ENCODE measurements around the gene IFT74. TPM values are rescaled to one million over a fixed set of nuclear protein-coding genes. Genes with fewer than 3 reads are reported as not detected.

Gene IFT74
- total RNA-seq, result 25.1 and 26.0 TPM in 2 replicates
- long read RNA-seq, transcript IFT74-201 (20 exons, 2,160 nt), result major isoform, 8 of 36 reads
- long read RNA-seq, partial matches to known transcripts, result 15 of 36 reads
- long read RNA-seq, other reads (novel, unspliced or antisense), result 10 of 36 reads

GRCh38 chr9:26955921-26956859 is at the start of gene IFT74:
IFT74 (plus strand) TSS chr9:26956412; CDS start chr9:26961968, 5,556 bp downstream.
- peak; percentile 92 for DNase-seq (ENCODE audit: low spot score, unreplicated experiment)
- H3K9me3 Mint-ChIP-seq (ENCODE audit: low read depth), result no peaks in the 10 kb centered on the region
- H3K27ac Mint-ChIP-seq, result peak within 1 kb of the TSS; percentile 100
- peaks cover 16% of the 10 kb centered on the region for H3K4me1 Mint-ChIP-seq (ENCODE audit: low read depth)
- peak within 1 kb of the TSS; percentile 94 for H3K4me3 Mint-ChIP-seq (ENCODE audit: low read depth)
- H3K36me3 Mint-ChIP-seq (ENCODE audit: insufficient read depth), result no peaks in the 10 kb centered on the region
- no peak for TF ChIP-seq CTCF (IDR thresholded peaks at IDR 0.05; ENCODE audit: unreplicated experiment)
- H3K27me3 Mint-ChIP-seq, result no peaks in the 10 kb centered on the region

- Mint-ChIP-seq H3K27ac (no peak overlapping the region), H3K9me3 (ENCODE audit: low read depth) (no peaks in the 10 kb centered on the region), H3K4me3 (ENCODE audit: low read depth) (no peak overlapping the region), H3K4me1 (ENCODE audit: low read depth) (no peaks in the 10 kb centered on the region), H3K36me3 (ENCODE audit: insufficient read depth) (peaks cover 20% of the 10 kb centered on the region), H3K27me3 (no peaks in the 10 kb centered on the region)
- no peak for DNase-seq (ENCODE audit: low spot score, unreplicated experiment)
- no peak for TF ChIP-seq CTCF (IDR thresholded peaks at IDR 0.05; ENCODE audit: unreplicated experiment)
These were observed 43.0 kb upstream of the IFT74 start for GRCh38 chr9:26913138-26913668.

- Mint-ChIP-seq H3K9me3 (ENCODE audit: low read depth) (no peaks in the 10 kb centered on the region), H3K36me3 (ENCODE audit: insufficient read depth) (peaks cover 27% of the 10 kb centered on the region)
These were observed 36.5 kb upstream of the IFT74 start for GRCh38 chr9:26919698-26920097.

GRCh38 chr9:26925609-26926008 is 30.6 kb upstream of the IFT74 start:
- TF ChIP-seq CTCF (IDR thresholded peaks at IDR 0.05; ENCODE audit: unreplicated experiment), result no peak
- H3K27ac Mint-ChIP-seq, result peak overlapping the region; percentile 14
- peaks cover 1% of the 10 kb centered on the region for H3K4me1 Mint-ChIP-seq (ENCODE audit: low read depth)
- H3K4me3 Mint-ChIP-seq (ENCODE audit: low read depth), result no peak overlapping the region
- no peaks in the 10 kb centered on the region for H3K9me3 Mint-ChIP-seq (ENCODE audit: low read depth)
- H3K36me3 Mint-ChIP-seq (ENCODE audit: insufficient read depth), result peaks cover 19% of the 10 kb centered on the region
- DNase-seq (ENCODE audit: low spot score, unreplicated experiment), result no peak
- H3K27me3 Mint-ChIP-seq, result no peaks in the 10 kb centered on the region

More at GRCh38 chr9:26919698-26920097, 36.5 kb upstream of the IFT74 start:
- Mint-ChIP-seq H3K27ac (no peak overlapping the region), H3K4me1 (ENCODE audit: low read depth) (no peaks in the 10 kb centered on the region), H3K27me3 (no peaks in the 10 kb centered on the region), H3K4me3 (ENCODE audit: low read depth) (no peak overlapping the region)
- TF ChIP-seq CTCF (IDR thresholded peaks at IDR 0.05; ENCODE audit: unreplicated experiment), result no peak
- DNase-seq (ENCODE audit: low spot score, unreplicated experiment), result no peak

GRCh38 chr9:26928902-26929495 is 27.2 kb upstream of the IFT74 start:
- no peak for DNase-seq (ENCODE audit: low spot score, unreplicated experiment)
- Mint-ChIP-seq H3K27me3 (no peaks in the 10 kb centered on the region), H3K4me1 (ENCODE audit: low read depth) (peaks cover 1% of the 10 kb centered on the region), H3K4me3 (ENCODE audit: low read depth) (no peak overlapping the region), H3K36me3 (ENCODE audit: insufficient read depth) (peaks cover 16% of the 10 kb centered on the region), H3K9me3 (ENCODE audit: low read depth) (no peaks in the 10 kb centered on the region), H3K27ac (peak overlapping the region; percentile 33)
- no peak for TF ChIP-seq CTCF (IDR thresholded peaks at IDR 0.05; ENCODE audit: unreplicated experiment)

Data from progenitor cell of endocrine pancreas (in vitro differentiated cells).